IMR-90 (cell line): ENCODE measurements around the gene DDX53. TPM values are rescaled to one million over a fixed set of nuclear protein-coding genes. Genes with fewer than 3 reads are reported as not detected.

Experiments used
- ATAC-seq: fragments of 200-7000 bp; cut with Tn5 transposase; 2 replicates; pipeline ENCODE4 v1.9.1; 2020; ENCODE audit warnings: low read depth, mild to moderate bottlenecking, moderate library complexity
- BruUV-seq: library from RNA; stranded (reverse); fragments of 400-500 nt; replicated peaks from 2 replicates; lab custom pipeline; 2021; lab: Mats Ljungman, UMichigan
- CTCF ChIA-PET: fragments of 300-600 bp; formaldehyde crosslinking; extraction: SDS; loops from one replicate; lab custom pipeline; 2021; ENCODE audit warnings: antibody characterized with exemption; lab: Yijun Ruan, JAX
- POLR2A ChIA-PET: fragments of 300-600 bp; sonication (Branson Sonifier 250); formaldehyde crosslinking; loops from one replicate; lab custom pipeline; 2022; ENCODE audit warnings: antibody characterized with exemption; ENCODE audit not compliant: unreplicated experiment; lab: Charles Lee
- DNase-seq: peaks from one replicate; pipeline ENCODE4 v3.0.0; 2013
- H2AFZ ChIP-seq: replicated peaks from 2 replicates; pipeline ENCODE3; 2013; ENCODE audit warnings: low read length, mild to moderate bottlenecking; ENCODE audit not compliant: poor library complexity
- H2AK5ac ChIP-seq: 2 replicates; pipeline ENCODE4 v1.6.1; 2013; ENCODE audit warnings: low read depth, low read length, inconsistent platforms
- H2AK9ac ChIP-seq: replicated peaks from 2 replicates; pipeline ENCODE3; 2013; ENCODE audit warnings: mild to moderate bottlenecking, low read depth, low read length, moderate library complexity; ENCODE audit not compliant: poor library complexity
- H2BK120ac ChIP-seq: 2 replicates; pipeline ENCODE4 v1.6.1; 2013; ENCODE audit warnings: low read depth, low read length, inconsistent platforms
- H2BK15ac ChIP-seq: 3 replicates; pipeline ENCODE4 v1.6.1; 2013; ENCODE audit warnings: low read depth, low read length, inconsistent platforms
- H2BK20ac ChIP-seq: 2 replicates; pipeline ENCODE4 v1.6.1; 2013; ENCODE audit warnings: low read depth, mild to moderate bottlenecking, inconsistent platforms, low read length, moderate library complexity
- H2BK5ac ChIP-seq: 2 replicates; pipeline ENCODE4 v1.6.1; 2013; ENCODE audit warnings: mild to moderate bottlenecking, low read depth, low read length, inconsistent platforms; ENCODE audit not compliant: poor library complexity, severe bottlenecking
- H3K14ac ChIP-seq: replicated peaks from 2 replicates; pipeline ENCODE4 v1.6.1; 2013; ENCODE audit warnings: low read depth, low read length, inconsistent platforms
- H3K18ac ChIP-seq: 2 replicates; pipeline ENCODE4 v1.6.1; 2013; ENCODE audit warnings: low read depth, low read length, control low read depth
- H3K23ac ChIP-seq: 2 replicates; pipeline ENCODE4 v1.6.1; 2013; ENCODE audit warnings: low read depth, low read length, inconsistent platforms
- H3K27ac ChIP-seq: 2 replicates; pipeline ENCODE4 v1.5.1; 2013; ENCODE audit warnings: mild to moderate bottlenecking, control low read depth, low read length; ENCODE audit not compliant: insufficient read depth
- H3K27me3 ChIP-seq: 2 replicates; pipeline ENCODE4 v1.6.1; 2013; ENCODE audit warnings: low read length; ENCODE audit not compliant: control insufficient read depth, insufficient read depth
- H3K36me3 ChIP-seq: 2 replicates; pipeline ENCODE4 v1.6.1; 2013; ENCODE audit warnings: low read length, mixed read lengths; ENCODE audit not compliant: control insufficient read depth, insufficient read depth
- H3K4ac ChIP-seq: 2 replicates; pipeline ENCODE4 v1.6.1; 2013; ENCODE audit warnings: low read depth, low read length, inconsistent platforms
- H3K4me1 ChIP-seq: 2 replicates; pipeline ENCODE4 v1.6.1; 2013; ENCODE audit warnings: low read length, mixed read lengths; ENCODE audit not compliant: control insufficient read depth, insufficient read depth
- H3K4me2 ChIP-seq: 2 replicates; pipeline ENCODE4 v1.6.1; 2013; ENCODE audit warnings: low read depth, mild to moderate bottlenecking, control low read depth, low read length, moderate library complexity
- H3K4me3 ChIP-seq: 2 replicates; pipeline ENCODE4 v1.5.1; 2013; ENCODE audit warnings: low read depth, mild to moderate bottlenecking, control low read depth, low read length, moderate library complexity; ENCODE audit not compliant: insufficient read depth
- H3K56ac ChIP-seq: 2 replicates; pipeline ENCODE4 v1.6.1; 2013; ENCODE audit warnings: low read length, inconsistent platforms; ENCODE audit not compliant: insufficient read depth; ENCODE audit errors: extremely low read depth
- H3K79me1 ChIP-seq, 2 experiments: 2 replicates each; pipeline ENCODE4 v1.6.1; 2013; ENCODE audit warnings: low read length in 2 of 2, inconsistent platforms in 1 of 2, low read depth in 1 of 2
- H3K9ac ChIP-seq: 2 replicates; pipeline ENCODE4 v1.6.1; 2013; ENCODE audit warnings: low read depth, low read length, control low read depth
- H3K9me1 ChIP-seq: 2 replicates; pipeline ENCODE4 v1.6.1; 2013; ENCODE audit warnings: low read length, inconsistent platforms; ENCODE audit not compliant: insufficient read depth
- H3K9me3 ChIP-seq: 2 replicates; pipeline ENCODE4 v1.6.1; 2013; ENCODE audit warnings: low read length; ENCODE audit not compliant: control insufficient read depth, insufficient read depth
- H4K20me1 ChIP-seq: 2 replicates; pipeline ENCODE4 v1.6.1; 2013; ENCODE audit warnings: low read length, inconsistent platforms; ENCODE audit not compliant: insufficient read depth
- H4K5ac ChIP-seq: 2 replicates; pipeline ENCODE4 v1.6.1; 2013; ENCODE audit warnings: mild to moderate bottlenecking, low read depth, low read length, control low read depth
- H4K8ac ChIP-seq, 2 experiments: 2 replicates each; pipeline ENCODE4 v1.6.1; 2013; ENCODE audit warnings: low read depth in 2 of 2, low read length in 2 of 2, control low read depth in 1 of 2, inconsistent platforms in 1 of 2
- H4K91ac ChIP-seq: 2 replicates; pipeline ENCODE4 v1.6.1; 2013; ENCODE audit warnings: low read depth, low read length, inconsistent platforms; ENCODE audit not compliant: insufficient read depth
- CHD1 ChIP-seq: IDR thresholded peaks from 2 replicates; pipeline ENCODE4 v1.6.1; 2012; ENCODE audit warnings: low read depth, low read length, improper control_type of control experiment
- ELK1 ChIP-seq: fragments of 150-350 bp; IDR thresholded peaks from 2 replicates; pipeline ENCODE4 v1.6.1; 2016; ENCODE audit warnings: low read depth, mild to moderate bottlenecking, low read length, moderate library complexity, borderline replicate concordance
- FOS ChIP-seq: fragments of 150-350 bp; IDR thresholded peaks from 2 replicates; pipeline ENCODE4 v1.6.1; 2016; ENCODE audit warnings: low read depth, low read length
- USF2 ChIP-seq: fragments of 150-350 bp; IDR thresholded peaks from 2 replicates; pipeline ENCODE4 v1.6.1; 2017; ENCODE audit warnings: mild to moderate bottlenecking, antibody characterized with exemption, low read length, low read depth
- WGBS, 2 experiments: methylation state at CpG; one replicate each; pipeline versions ENCODE4 v1.1.5 to v1.1.7; 2013; ENCODE audit warnings: missing lambda C conversion rate in 2 of 2; ENCODE audit not compliant: insufficient read length in 1 of 2; ENCODE audit errors: extremely low coverage in 2 of 2; 5-methylcytosine and 5-hydroxymethylcytosine counted together
- dilution Hi-C: fragments of 300-500 bp; cut with HindIII; formaldehyde crosslinking; loops from one replicate; pipeline ENCODE4 v1.14.3; 2018; ENCODE audit warnings: low sequenced_read_pairs; ENCODE audit not compliant: unreplicated experiment
- in situ Hi-C: fragments of 300-500 bp; cut with MboI; formaldehyde crosslinking; loops from 3 replicates; pipeline ENCODE4 v1.14.3; 2019; ENCODE audit warnings: low sequenced_read_pairs, inconsistent platforms, mixed read lengths
- intact Hi-C: fragments of 100-400 bp; cut with micrococcal nuclease; formaldehyde crosslinking; loops from 2 replicates; pipeline ENCODE4 v1.10.0; 2022
- polyA plus RNA-seq, 3 experiments: library from polyadenylated mRNA; depleted of rRNA; stranded (reverse); fragments of >200 nt; gene quantifications; 2 replicates each; pipeline ENCODE4 v1.2.3, GENCODE V29; 2012; ENCODE audit warnings: low replicate concordance in 1 of 3
- total RNA-seq: library from RNA; depleted of rRNA; stranded (reverse); fragments of >200 nt; gene quantifications from 2 replicates; pipeline ENCODE4 v1.2.3, GENCODE V29; 2012

Gene DDX53
- total and polyA plus RNA-seq, 2 of the 4 experiments (the other 2 are of a cell fraction): not detected

- H3K27ac ChIP-seq: no peak overlapping the region
- H2AK9ac ChIP-seq: no peak overlapping the region
- no peak overlapping the region for H3K23ac ChIP-seq
- H2AFZ ChIP-seq: no peak overlapping the region
- no peak overlapping the region for H3K4ac ChIP-seq
- H2BK15ac ChIP-seq: no peak overlapping the region
- dilution Hi-C loops: no loop called here
- no peak overlapping the region for H3K18ac ChIP-seq
- intact Hi-C loops: no loop called here
- H4K8ac ChIP-seq: no peak overlapping the region
- H3K9me1 ChIP-seq: peaks cover 3% of the 10 kb centered on the region; the same call in 1 of the 2 replicates
- BruUV-seq: no TSS peak
- 0 out of 2 replicates have a peak overlapping the region, but pooled peaks have one; percentile 42 for H3K9ac ChIP-seq
- TF ChIP-seq ELK1 (no peak), CHD1 (no peak), FOS (peak; percentile 73), USF2 (no peak)
- WGBS, 2 experiments: 20% methylated on average over 1 of the region's 6 CpGs; no CpG with 5 or more reads in 1 of the 2 experiments
- peak overlapping the region; percentile 64 for H2BK20ac ChIP-seq
- no peaks in the 10 kb centered on the region for H4K20me1 ChIP-seq
- H3K9me3 ChIP-seq: no peaks in the 10 kb centered on the region
- POLR2A ChIA-PET: no interaction called here
- no peak overlapping the region for H2BK5ac ChIP-seq
- no peaks in the 10 kb centered on the region; the same call in 1 of the 2 replicates for H3K4me1 ChIP-seq
- H2BK120ac ChIP-seq: peak overlapping the region; percentile 35; the same call in 1 of the 2 replicates
- no peak overlapping the region for H3K4me2 ChIP-seq
- no peak overlapping the region for H4K5ac ChIP-seq
- no peaks in the 10 kb centered on the region for H3K36me3 ChIP-seq
- peak; percentile 83 for ATAC-seq
- H3K79me1 ChIP-seq: no peaks in the 10 kb centered on the region
- H3K4me3 ChIP-seq: no peak overlapping the region
- H3K27me3 ChIP-seq: no peaks in the 10 kb centered on the region
- in situ Hi-C loops: no loop called here
- no peak overlapping the region for H2AK5ac ChIP-seq
- no peak overlapping the region for H3K14ac ChIP-seq
- DNase-seq: peak; percentile 51
- no peak overlapping the region for H4K91ac ChIP-seq
- no peak overlapping the region; the same call in 1 of the 2 replicates for H3K56ac ChIP-seq
- CTCF ChIA-PET: interaction anchor here (0.7 to 1.3 kb wide), 3 partner anchors 13 to 883 kb away, joined by 3 to 4 read pairs (median 3); no protein-coding TSS in a partner anchor
Measured at GRCh38 chrX:22952010-22952409, 47.8 kb upstream of the DDX53 start.
